ENCODE data around the gene SIGLEC5.

The SIGLEC5 gene

GRCh38 chr19:51587264-51588191 is 42.7 kb downstream of the SIGLEC5 start:
- no peak for DNase-seq (ENCODE audit: low spot score)

GRCh38 chr19:51586799-51587198 is 43.4 kb downstream of the SIGLEC5 start:
- DNase-seq (ENCODE audit: low spot score), result no peak

GRCh38 chr19:51586103-51586728 is 44.0 kb downstream of the SIGLEC5 start:
- no peak for DNase-seq (ENCODE audit: low spot score)

- DNase-seq (ENCODE audit: low spot score), result no peak
Measured at GRCh38 chr19:51576850-51577249, 53.4 kb downstream of the SIGLEC5 start.

GRCh38 chr19:51573331-51573730 is 56.9 kb downstream of the SIGLEC5 start:
- no peak for DNase-seq (ENCODE audit: low spot score)

- DNase-seq (ENCODE audit: low spot score), result no peak
Measured at GRCh38 chr19:51572908-51573307, 57.3 kb downstream of the SIGLEC5 start.

GRCh38 chr19:51572410-51572809 is 57.8 kb downstream of the SIGLEC5 start:
- no peak for DNase-seq (ENCODE audit: low spot score)

GRCh38 chr19:51571599-51571998 is 58.6 kb downstream of the SIGLEC5 start:
- no peak for DNase-seq (ENCODE audit: low spot score)

GRCh38 chr19:51570962-51571575 is 59.1 kb downstream of the SIGLEC5 start, which contains the start of gene ZNF175:
Gene ZNF175 (plus strand): TSS chr19:51571283. CDS start chr19:51573330, 2,047 bp downstream.
- peak; percentile 92 for DNase-seq (ENCODE audit: low spot score)

GRCh38 chr19:51568456-51568855 is 61.7 kb downstream of the SIGLEC5 start:
- no peak for DNase-seq (ENCODE audit: low spot score)

- DNase-seq (ENCODE audit: low spot score), result no peak
Measured at GRCh38 chr19:51567583-51567982, 62.6 kb downstream of the SIGLEC5 start.

- DNase-seq (ENCODE audit: low spot score), result no peak
Measured at GRCh38 chr19:51566489-51567100, 63.6 kb downstream of the SIGLEC5 start.

- no peak for DNase-seq (ENCODE audit: low spot score)
Measured at GRCh38 chr19:51565583-51565982, 64.6 kb downstream of the SIGLEC5 start.

- DNase-seq (ENCODE audit: low spot score), result no peak
Measured at GRCh38 chr19:51564791-51565190, 65.4 kb downstream of the SIGLEC5 start.
